T-cell (primary cell): ENCODE measurements around the gene RBM28. TPM values are rescaled to one million over a fixed set of nuclear protein-coding genes. Genes with fewer than 3 reads are reported as not detected.
A peak's percentile ranks its signal among the peaks of the same experiment; 100 is the strongest.

ENCODE experiments used
- ATAC-seq, 4 experiments: fragments of 200-7000 bp in 3 of 4; fragments of 150-1000 bp in 1 of 4; cut with Tn5 transposase; replicated peaks in 1 of 4; 1 replicate in 3 of 4; 2 replicates in 1 of 4; pipeline ENCODE4 v1.10.0; 2021; ENCODE audit warnings: moderate library complexity in 3 of 4, mild to moderate bottlenecking in 2 of 4, moderate number of reproducible peaks in 1 of 4
- CTCF ChIA-PET, 2 donors: fragments of 300-600 bp; sonication (Branson Sonifier 250); formaldehyde crosslinking; loops; one replicate each; lab custom pipeline; 2022; ENCODE audit warnings: antibody characterized with exemption in 2 of 2; lab: Charles Lee
- POLR2A ChIA-PET, 2 donors: fragments of 300-600 bp; sonication (Branson Sonifier 250); formaldehyde crosslinking; loops; one replicate each; lab custom pipeline; 2022; ENCODE audit warnings: antibody characterized with exemption in 2 of 2; lab: Charles Lee
- DNase-seq, 35 experiments: peaks; one replicate each; pipeline versions ENCODE4 v3.0.0 to v3.0.0-alpha.2; 2013 to 2023
- H3K27ac ChIP-seq: one replicate; pipeline ENCODE4 v1.5.1; 2013; ENCODE audit warnings: low read length
- H3K27me3 ChIP-seq, 2 experiments: replicated peaks in 1 of 2; 1 replicate in 1 of 2; 2 replicates in 1 of 2; pipeline versions ENCODE4 v1.6.1 to v1.7.0; 2013; ENCODE audit warnings: low read length in 1 of 2, mixed read lengths in 1 of 2; ENCODE audit not compliant: control insufficient read depth in 2 of 2, insufficient read depth in 2 of 2; ENCODE audit errors: extremely low read depth in 1 of 2
- H3K36me3 ChIP-seq, 2 donors: 1 replicate in 1 of 2; 2 replicates in 1 of 2; pipeline versions ENCODE4 v1.6.1 to v1.7.0; 2013; ENCODE audit warnings: low read length in 1 of 2; ENCODE audit not compliant: control insufficient read depth in 2 of 2, insufficient read depth in 1 of 2; ENCODE audit errors: extremely low read depth in 1 of 2
- H3K4me1 ChIP-seq, 2 experiments: 1 replicate in 1 of 2; 2 replicates in 1 of 2; pipeline versions ENCODE4 v1.6.1 to v1.7.0; 2013; ENCODE audit warnings: low read length in 2 of 2, mixed read lengths in 1 of 2; ENCODE audit not compliant: insufficient read depth in 2 of 2, control insufficient read depth in 1 of 2; ENCODE audit errors: extremely low read depth in 1 of 2
- H3K4me3 ChIP-seq, 2 donors: 1 replicate in 1 of 2; 2 replicates in 1 of 2; pipeline versions ENCODE4 v1.5.1 to v1.7.0; 2013; ENCODE audit warnings: mild to moderate bottlenecking in 2 of 2, low read length in 1 of 2, moderate library complexity in 1 of 2; ENCODE audit not compliant: control insufficient read depth in 1 of 2; ENCODE audit errors: extremely low read depth in 1 of 2
- H3K9me3 ChIP-seq: 2 replicates; pipeline ENCODE4 v1.7.0; 2013
- H3K27ac Mint-ChIP-seq, 2 donors: one replicate each; pipeline ENCODE4 v1.8.0; 2020 to 2021; ENCODE audit warnings: mild to moderate bottlenecking in 2 of 2, mixed read lengths in 2 of 2
- H3K27me3 Mint-ChIP-seq, 2 donors: one replicate each; pipeline ENCODE4 v1.8.0; 2021 to 2022; ENCODE audit warnings: mixed read lengths in 2 of 2
- H3K36me3 Mint-ChIP-seq: one replicate; pipeline ENCODE4 v1.8.0; 2021; ENCODE audit warnings: mixed read lengths
- H3K4me1 Mint-ChIP-seq, 3 donors: one replicate each; pipeline ENCODE4 v1.8.0; 2020 to 2022; ENCODE audit warnings: mixed read lengths in 3 of 3, mild to moderate bottlenecking in 1 of 3
- H3K4me3 Mint-ChIP-seq, 3 donors: one replicate each; pipeline ENCODE4 v1.8.0; 2020 to 2022; ENCODE audit warnings: mild to moderate bottlenecking in 3 of 3, mixed read lengths in 3 of 3, moderate library complexity in 3 of 3
- H3K9me3 Mint-ChIP-seq, 3 donors: one replicate each; pipeline ENCODE4 v1.8.0; 2020 to 2022; ENCODE audit warnings: mixed read lengths in 3 of 3
- WGBS: methylation state at CpG from one replicate; pipeline ENCODE4 v1.1.5; 2013; ENCODE audit warnings: missing lambda C conversion rate; ENCODE audit not compliant: insufficient coverage; 5-methylcytosine and 5-hydroxymethylcytosine counted together
- total RNA-seq, 35 experiments: library from RNA in 6 of 35; stranded (reverse) in 6 of 35; fragments of 120-200 nt in 1 of 35; gene quantifications; one replicate each; pipeline versions ENCODE4 v1.2.1 to v1.2.4 and lab custom pipeline; 2013 to 2026

Gene RBM28
- total RNA-seq, 5 donors from 2014 or later (not counting 1 experiment from before 2014, with no cell fraction given) = 27.3 to 54.3 (median 41.9) TPM

DNA sequence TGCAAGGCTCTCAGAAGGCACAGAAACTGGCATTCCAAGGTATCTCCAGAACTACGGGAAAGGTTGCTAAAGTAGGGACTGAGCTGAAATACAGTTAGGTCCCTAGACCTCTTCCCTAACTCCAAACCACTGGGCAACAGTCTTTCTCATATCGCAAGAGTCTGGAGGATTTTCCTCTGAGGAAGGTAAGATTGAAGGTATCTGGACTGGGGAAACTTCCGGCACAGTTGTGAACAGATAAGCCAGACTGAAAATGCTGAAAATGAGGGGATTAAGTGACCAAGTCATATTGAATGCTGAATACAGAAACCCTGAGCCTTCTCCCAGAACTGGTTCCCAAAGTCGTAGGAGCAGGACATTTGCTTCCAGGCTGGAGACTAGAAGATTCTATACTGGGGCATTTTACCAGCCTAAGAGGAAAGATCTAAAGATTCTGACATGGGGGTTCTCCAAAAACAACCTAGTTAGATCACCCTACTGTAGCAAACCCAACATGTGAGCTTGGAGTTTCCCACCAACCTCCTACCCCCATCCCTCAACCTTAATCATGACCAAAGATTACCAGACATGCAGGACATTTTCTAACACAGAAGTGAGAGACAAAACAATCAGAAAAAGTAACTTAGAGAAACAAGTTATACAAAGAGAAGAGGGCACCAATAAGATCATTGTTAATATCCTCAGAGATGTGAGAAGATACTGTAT, 20.6 kb upstream of the RBM28 start:
- peaks cover 0 to 20% of the 10 kb centered on the region in 2 experiments for H3K4me1 ChIP-seq
- POLR2A ChIA-PET = interaction anchor here in 1 of 2 donors (0.7 kb wide), 1 partner anchor 313 kb away, joined by 4 read pairs; no protein-coding TSS in a partner anchor
- no peaks in the 10 kb centered on the region for H3K9me3 Mint-ChIP-seq
- H3K27ac Mint-ChIP-seq = no peak overlapping the region
- ATAC-seq = no peak
- DNase-seq = no peak
- no peaks in the 10 kb centered on the region for H3K36me3 ChIP-seq
- no peak overlapping the region for H3K27ac ChIP-seq
- WGBS = 90% methylated on average over 1 of the region's 4 CpGs
- no peaks in the 10 kb centered on the region for H3K9me3 ChIP-seq
- H3K4me3 Mint-ChIP-seq = no peak overlapping the region
- peaks cover 35 to 63% of the 10 kb centered on the region in 2 donors for H3K27me3 Mint-ChIP-seq
- peaks cover 15 to 20% (median 19%) of the 10 kb centered on the region in 3 donors for H3K4me1 Mint-ChIP-seq
- H3K4me3 ChIP-seq = no peak overlapping the region
- H3K36me3 Mint-ChIP-seq = no peaks in the 10 kb centered on the region
- H3K27me3 ChIP-seq = peaks cover 7 to 43% of the 10 kb centered on the region in 2 experiments
- CTCF ChIA-PET = no interaction called here

GRCh38 chr7:128363261-128363721, 19.6 kb upstream of the RBM28 start:
- CTCF ChIA-PET = no interaction called here
- Histone ChIP-seq H3K4me1 (peaks cover 0 to 20% of the 10 kb centered on the region in 2 experiments), H3K9me3 (no peaks in the 10 kb centered on the region), H3K4me3 (no peak overlapping the region), H3K27me3 (peaks cover 7 to 46% of the 10 kb centered on the region in 2 experiments), H3K27ac (no peak overlapping the region), H3K36me3 (no peaks in the 10 kb centered on the region)
- Mint-ChIP-seq H3K4me1 (peaks cover 15 to 20% (median 19%) of the 10 kb centered on the region in 3 donors), H3K36me3 (no peaks in the 10 kb centered on the region), H3K4me3 (peak overlapping the region in 1 of 3 donors; percentile 93), H3K27ac (no peak overlapping the region), H3K27me3 (peaks cover 40 to 69% of the 10 kb centered on the region in 2 donors), H3K9me3 (no peaks in the 10 kb centered on the region)
- DNase-seq (no peak), ATAC-seq (no peak)
- POLR2A ChIA-PET = no interaction called here
- WGBS = 88% methylated on average over 1 of the region's 6 CpGs

DNA sequence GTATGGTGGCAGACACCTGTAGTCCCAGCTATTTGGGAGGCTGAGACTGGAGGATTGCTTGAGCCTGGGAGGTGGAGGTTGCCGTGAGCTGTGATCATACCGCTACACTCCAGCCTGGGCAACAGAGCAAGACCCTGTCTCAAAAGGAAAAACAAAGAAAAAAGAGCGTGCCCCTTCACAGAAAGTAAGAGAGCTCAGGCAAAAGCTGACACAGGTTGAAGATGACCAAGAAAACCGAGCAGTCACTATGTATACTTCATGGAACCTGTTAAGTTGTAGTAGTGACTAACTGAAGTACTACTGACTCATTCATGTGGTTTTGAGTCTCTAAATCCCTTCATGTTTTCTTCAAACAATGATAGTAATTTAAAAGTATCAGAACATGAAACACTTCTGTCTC, 19.0 kb upstream of the RBM28 start:
- peaks cover 7 to 50% of the 10 kb centered on the region in 2 experiments for H3K27me3 ChIP-seq
- no peaks in the 10 kb centered on the region for H3K9me3 Mint-ChIP-seq
- peak overlapping the region in 1 of 2 donors; percentile 27 for H3K27ac Mint-ChIP-seq
- peaks cover 0 to 20% of the 10 kb centered on the region in 2 experiments for H3K4me1 ChIP-seq
- no peak for ATAC-seq
- H3K4me1 Mint-ChIP-seq = peaks cover 15 to 20% (median 19%) of the 10 kb centered on the region in 3 donors
- POLR2A ChIA-PET = no interaction called here
- no peak overlapping the region for H3K27ac ChIP-seq
- H3K4me3 Mint-ChIP-seq = peak overlapping the region; percentile 80 to 93 (median 83)
- no peak overlapping the region for H3K4me3 ChIP-seq
- H3K27me3 Mint-ChIP-seq = peaks cover 39 to 69% of the 10 kb centered on the region in 2 donors
- no peaks in the 10 kb centered on the region for H3K9me3 ChIP-seq
- WGBS = 93% methylated on average over 3 of the region's 4 CpGs
- CTCF ChIA-PET = interaction anchor here in 1 of 2 donors (1.1 kb wide), 1 partner anchor 15 kb away, joined by 3 read pairs; no protein-coding TSS in a partner anchor
- DNase-seq = no peak
- no peaks in the 10 kb centered on the region for H3K36me3 Mint-ChIP-seq
- H3K36me3 ChIP-seq = no peaks in the 10 kb centered on the region

DNA sequence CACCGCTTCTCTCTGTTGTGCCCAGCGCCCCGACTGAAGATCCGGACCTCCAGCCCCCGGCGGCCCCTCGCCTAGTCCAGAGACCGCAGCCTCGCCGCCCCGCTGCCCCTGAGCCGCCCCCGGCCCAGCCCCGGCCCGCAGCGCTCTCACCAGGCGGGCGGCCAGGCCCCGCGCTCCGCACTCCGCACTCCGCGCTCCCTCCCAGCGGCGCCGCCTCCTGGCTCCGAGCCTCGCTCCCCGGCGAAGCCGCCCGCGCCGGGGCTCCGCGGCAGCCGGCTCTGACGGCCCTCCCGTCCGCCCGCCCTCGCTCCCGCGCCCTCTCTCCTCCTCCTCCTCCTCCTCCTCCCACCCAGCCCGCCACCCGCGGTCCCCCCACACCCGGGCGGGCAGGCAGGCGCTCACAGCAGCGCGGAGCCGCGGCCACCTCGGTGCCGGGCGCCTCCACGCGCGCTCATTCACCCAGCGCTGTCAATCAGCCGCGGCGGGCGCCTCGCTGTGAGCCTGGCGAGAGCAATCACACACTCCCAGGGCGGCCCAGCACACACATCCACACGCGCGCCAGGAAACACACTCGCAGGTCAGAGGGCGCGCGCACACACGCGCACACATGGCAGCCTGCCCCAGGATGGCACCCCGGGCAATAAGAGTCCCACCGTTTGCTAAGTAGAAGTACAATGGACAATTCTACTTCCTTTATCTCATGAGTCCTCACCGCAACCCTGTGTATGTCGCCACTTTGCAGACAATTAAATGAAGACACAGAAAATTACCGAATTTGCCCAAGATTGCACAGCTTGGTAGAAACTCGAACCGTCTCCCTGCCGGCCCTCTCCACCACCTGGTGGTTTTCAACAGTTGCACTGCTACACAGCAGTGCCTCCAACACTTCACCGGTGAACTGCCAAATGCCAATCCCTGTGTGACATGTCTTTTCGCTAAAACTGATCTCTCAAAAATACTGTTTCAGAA, 18.0 kb upstream of the RBM28 start, which contains the start of gene PRRT4:
PRRT4 (minus strand) TSS at position 280 of the 969 bp plus-strand sequence.
- Mint-ChIP-seq H3K27me3 (peaks cover 34 to 63% of the 10 kb centered on the region in 2 donors), H3K4me3 (peak within 1 kb of the TSS; percentile 80 to 93 (median 83)), H3K27ac (peak within 1 kb of the TSS in 1 of 2 donors; percentile 21), H3K36me3 (no peaks in the 10 kb centered on the region), H3K4me1 (peaks cover 15 to 20% (median 19%) of the 10 kb centered on the region in 3 donors), H3K9me3 (no peaks in the 10 kb centered on the region)
- peak; percentile 75 to 87 (median 81) for ATAC-seq
- CTCF ChIA-PET = interaction anchor here in 1 of 2 donors (1.1 kb wide), 1 partner anchor 14 kb away, joined by 3 read pairs; no protein-coding TSS in a partner anchor
- POLR2A ChIA-PET = no interaction called here
- H3K27me3 ChIP-seq = peaks cover 7 to 56% of the 10 kb centered on the region in 2 experiments
- no peaks in the 10 kb centered on the region for H3K36me3 ChIP-seq
- H3K4me1 ChIP-seq = peaks cover 0 to 20% of the 10 kb centered on the region in 2 experiments
- DNase-seq = peak in 34 of 35 experiments; percentile 17 to 65 (median 43)
- WGBS = 1% methylated on average over 77 of the region's 88 CpGs
- H3K27ac ChIP-seq = no peak within 1 kb of the TSS
- peak within 1 kb of the TSS; percentile 39 to 67 for H3K4me3 ChIP-seq
- no peaks in the 10 kb centered on the region for H3K9me3 ChIP-seq

- peaks cover 25 to 49% of the 10 kb centered on the region in 2 donors for H3K27me3 Mint-ChIP-seq
- Histone ChIP-seq H3K27me3 (peaks cover 7 to 49% of the 10 kb centered on the region in 2 experiments), H3K9me3 (no peaks in the 10 kb centered on the region), H3K36me3 (no peaks in the 10 kb centered on the region), H3K27ac (no peak overlapping the region), H3K4me1 (peaks cover 0 to 20% of the 10 kb centered on the region in 2 experiments), H3K4me3 (peak overlapping the region in 1 of 2 donors; percentile 67)
- no peak for ATAC-seq
- H3K4me3 Mint-ChIP-seq = peak overlapping the region in 2 of 3 donors; percentile 34 to 93
- no peak for DNase-seq
- peaks cover 15 to 23% (median 19%) of the 10 kb centered on the region in 3 donors for H3K4me1 Mint-ChIP-seq
- ChIA-PET CTCF (interaction anchor here in 1 of 2 donors (0.6 kb wide), 1 partner anchor 38 kb away, joined by 3 read pairs; no protein-coding TSS in a partner anchor), POLR2A (no interaction called here)
- no peak overlapping the region for H3K27ac Mint-ChIP-seq
- WGBS = 63% methylated on average over 8 of the region's 9 CpGs
- H3K9me3 Mint-ChIP-seq = no peaks in the 10 kb centered on the region
- H3K36me3 Mint-ChIP-seq = no peaks in the 10 kb centered on the region
These were observed 16.6 kb upstream of the RBM28 start for GRCh38 chr7:128360359-128360678.
